Superior temporal gyrus (tissue), 1 donor: ENCODE data around the gene IDH3B.

Experiments used
- DNase-seq: peaks from one replicate; pipeline ENCODE4 v3.0.0-alpha.2; 2016; ENCODE audit errors: extremely low spot score

Gene IDH3B

GRCh38 chr20:2618815-2619214 is 45.2 kb downstream of the IDH3B start:
- no peak for DNase-seq

- DNase-seq, result no peak
Measured at GRCh38 chr20:2617099-2617714, 46.8 kb downstream of the IDH3B start.

GRCh38 chr20:2616634-2617033 is 47.4 kb downstream of the IDH3B start:
- DNase-seq, result no peak

GRCh38 chr20:2612073-2612472 is 51.9 kb downstream of the IDH3B start:
- DNase-seq, result no peak

- no peak for DNase-seq
Measured at GRCh38 chr20:2610941-2611720, 52.9 kb downstream of the IDH3B start.

- no peak for DNase-seq
Measured at GRCh38 chr20:2610326-2610725, 53.7 kb downstream of the IDH3B start.
